CD14-positive monocyte (primary cell): ENCODE data around the gene OR13J1. TPM values are rescaled to one million over a fixed set of nuclear protein-coding genes. Genes with fewer than 3 reads are reported as not detected.

Experiments used
- DNase-seq, 3 donors: peaks; one replicate each; pipeline ENCODE4 v3.0.0-alpha.2; 2011 to 2022
- H2AFZ ChIP-seq: 2 replicates; pipeline ENCODE4 v1.6.0; 2012; ENCODE audit warnings: mild to moderate bottlenecking, low read depth, low read length, inconsistent platforms; ENCODE audit not compliant: insufficient read depth, poor library complexity, severe bottlenecking
- H3K27ac ChIP-seq, 2 donors: 1 replicate in 1 of 2; 2 replicates in 1 of 2; pipeline ENCODE4 v1.5.1; 2012 to 2013; ENCODE audit warnings: low read length in 2 of 2, control low read depth in 1 of 2, inconsistent platforms in 1 of 2, low read depth in 1 of 2, mild to moderate bottlenecking in 1 of 2
- H3K27me3 ChIP-seq, 2 donors: one replicate each; pipeline versions ENCODE4 v1.6.0 to v1.6.1; 2011 to 2013; ENCODE audit warnings: low read length in 2 of 2; ENCODE audit not compliant: control insufficient read depth in 2 of 2, insufficient read depth in 2 of 2
- H3K36me3 ChIP-seq, 2 donors: replicated peaks in 1 of 2; 1 replicate in 1 of 2; 2 replicates in 1 of 2; pipeline versions ENCODE4 v1.5.1 to v1.6.1; 2012 to 2013; ENCODE audit warnings: low read length in 2 of 2, control low read depth in 1 of 2, inconsistent platforms in 1 of 2, mild to moderate bottlenecking in 1 of 2; ENCODE audit not compliant: insufficient read depth in 2 of 2, control insufficient read depth in 1 of 2
- H3K4me1 ChIP-seq, 2 donors: 1 replicate in 1 of 2; 2 replicates in 1 of 2; pipeline versions ENCODE4 v1.5.1 to v1.6.1; 2012 to 2013; ENCODE audit warnings: low read length in 2 of 2, control low read depth in 1 of 2, inconsistent platforms in 1 of 2, mild to moderate bottlenecking in 1 of 2, moderate library complexity in 1 of 2; ENCODE audit not compliant: insufficient read depth in 2 of 2, control insufficient read depth in 1 of 2
- H3K4me2 ChIP-seq: replicated peaks from 2 replicates; pipeline ENCODE3; 2012; ENCODE audit warnings: low read length, moderate library complexity, mild to moderate bottlenecking; ENCODE audit not compliant: poor library complexity, severe bottlenecking; ENCODE audit errors: extremely low read depth
- H3K4me3 ChIP-seq, 3 experiments: fragments of 200-600 bp in 1 of 3; sonication (generic) in 1 of 3; replicated peaks in 1 of 3; 1 replicate in 2 of 3; 2 replicates in 1 of 3; pipeline ENCODE4 v1.5.1; 2011 to 2013; ENCODE audit warnings: low read length in 3 of 3, mild to moderate bottlenecking in 3 of 3, control low read depth in 2 of 3, low read depth in 2 of 3, inconsistent platforms in 1 of 3, moderate library complexity in 1 of 3
- H3K79me2 ChIP-seq: 2 replicates; pipeline ENCODE4 v1.6.0; 2012; ENCODE audit warnings: mild to moderate bottlenecking, control low read depth, inconsistent platforms, low read length, moderate library complexity; ENCODE audit not compliant: insufficient read depth
- H3K9ac ChIP-seq: 2 replicates; pipeline ENCODE4 v1.6.0; 2017; ENCODE audit warnings: low read length, mild to moderate bottlenecking; ENCODE audit not compliant: insufficient read depth, poor library complexity, severe bottlenecking
- H3K9me3 ChIP-seq, 2 donors: replicated peaks in 1 of 2; 1 replicate in 1 of 2; 2 replicates in 1 of 2; pipeline versions ENCODE4 v1.5.1 to v1.6.1; 2012 to 2013; ENCODE audit warnings: low read length in 2 of 2, control low read depth in 1 of 2; ENCODE audit not compliant: control insufficient read depth in 1 of 2, insufficient read depth in 1 of 2
- H4K20me1 ChIP-seq: 2 replicates; pipeline ENCODE4 v1.6.0; 2012; ENCODE audit warnings: mild to moderate bottlenecking, low read length, control low read depth, moderate library complexity; ENCODE audit not compliant: insufficient read depth
- H3K27ac Mint-ChIP-seq, 7 donors: one replicate each; pipeline ENCODE4 v1.8.0; 2020; ENCODE audit warnings: mild to moderate bottlenecking in 7 of 7, mixed read lengths in 7 of 7, moderate library complexity in 6 of 7, inconsistent platforms in 2 of 7
- H3K27me3 Mint-ChIP-seq, 3 donors: one replicate each; pipeline ENCODE4 v1.8.0; 2021 to 2022; ENCODE audit warnings: low read depth in 3 of 3, mild to moderate bottlenecking in 3 of 3, mixed read lengths in 3 of 3, moderate library complexity in 3 of 3, inconsistent platforms in 1 of 3
- H3K36me3 Mint-ChIP-seq, 2 donors: one replicate each; pipeline ENCODE4 v1.8.0; 2020; ENCODE audit warnings: mixed read lengths in 2 of 2, inconsistent platforms in 1 of 2, mild to moderate bottlenecking in 1 of 2
- H3K4me1 Mint-ChIP-seq: one replicate; pipeline ENCODE4 v1.8.0; 2020; ENCODE audit warnings: mild to moderate bottlenecking, mixed read lengths
- H3K4me3 Mint-ChIP-seq, 2 donors: one replicate each; pipeline ENCODE4 v1.8.0; 2020; ENCODE audit warnings: mild to moderate bottlenecking in 2 of 2, mixed read lengths in 2 of 2, moderate library complexity in 1 of 2
- H3K9me3 Mint-ChIP-seq, 7 donors: one replicate each; pipeline ENCODE4 v1.8.0; 2020 to 2022; ENCODE audit warnings: mixed read lengths in 7 of 7, mild to moderate bottlenecking in 6 of 7, moderate library complexity in 6 of 7, inconsistent platforms in 2 of 7
- CTCF ChIP-seq: fragments of 200-600 bp; IDR thresholded peaks from one replicate; pipeline ENCODE4 v1.8.0; 2022; ENCODE audit warnings: antibody characterized with exemption, mild to moderate bottlenecking
- WGBS: methylation state at CpG from one replicate; pipeline ENCODE4 v1.1.5; 2013; ENCODE audit warnings: missing lambda C conversion rate; ENCODE audit not compliant: insufficient coverage; 5-methylcytosine and 5-hydroxymethylcytosine counted together
- intact Hi-C, 2 donors: fragments of 100-400 bp; cut with micrococcal nuclease; formaldehyde crosslinking; loops; one replicate each; pipeline versions ENCODE4 v1.15.0 to v1.15.1; 2023
- polyA plus RNA-seq, 3 donors: library from polyadenylated mRNA; depleted of rRNA in 1 of 3; unstranded in 2 of 3; stranded (reverse) in 1 of 3; fragments of 300-500 nt in 2 of 3; fragments of >200 nt in 1 of 3; fragmentation: Illumina TruSeq in 2 of 3; gene quantifications; 1 replicate in 2 of 3; 2 replicates in 1 of 3; pipeline ENCODE4 v1.2.3, GENCODE V29; 2012 to 2021

OR13J1 gene
- polyA plus RNA-seq, 3 donors: not detected

GRCh38 chr9:35852267-35852815 lies 17.9 kb downstream of the OR13J1 start:
- peaks cover 0 to 1% of the 10 kb centered on the region in 2 donors for H3K4me1 ChIP-seq
- 100% methylated on average over 1 of the region's 2 CpGs for WGBS
- peaks cover 0 to 4% (median 0%) of the 10 kb centered on the region in 7 donors for H3K9me3 Mint-ChIP-seq
- no peaks in the 10 kb centered on the region for H3K9me3 ChIP-seq
- TF ChIP-seq CTCF: no peak
- H3K9ac ChIP-seq: no peak overlapping the region
- no peaks in the 10 kb centered on the region for H4K20me1 ChIP-seq
- peak overlapping the region; percentile 27 to 32 for H3K4me3 Mint-ChIP-seq
- no peak overlapping the region for H2AFZ ChIP-seq
- H3K4me3 ChIP-seq: no peak overlapping the region
- no peak overlapping the region for H3K27ac Mint-ChIP-seq
- intact Hi-C loops: loop anchor here in 1 of 2 donors (10.0 kb wide), 1 partner anchor 62 kb away; no protein-coding TSS in a partner anchor
- H3K79me2 ChIP-seq: no peaks in the 10 kb centered on the region
- peaks cover 43 to 79% (median 73%) of the 10 kb centered on the region in 3 donors for H3K27me3 Mint-ChIP-seq
- H3K27me3 ChIP-seq: peaks cover 18 to 76% of the 10 kb centered on the region in 2 donors
- H3K27ac ChIP-seq: no peak overlapping the region
- peaks cover 11% of the 10 kb centered on the region for H3K4me1 Mint-ChIP-seq
- peaks cover 19 to 25% of the 10 kb centered on the region in 2 donors for H3K36me3 Mint-ChIP-seq
- H3K36me3 ChIP-seq: peaks cover 0 to 1% of the 10 kb centered on the region in 2 donors
- no peak overlapping the region for H3K4me2 ChIP-seq
- DNase-seq: no peak

GRCh38 chr9:35847792-35848572 lies 22.2 kb downstream of the OR13J1 start:
- H3K4me1 Mint-ChIP-seq: peaks cover 49% of the 10 kb centered on the region
- no peaks in the 10 kb centered on the region for H3K79me2 ChIP-seq
- H3K27me3 ChIP-seq: peaks cover 12 to 46% of the 10 kb centered on the region in 2 donors
- H3K9me3 Mint-ChIP-seq: no peaks in the 10 kb centered on the region
- H3K27me3 Mint-ChIP-seq: peaks cover 28 to 50% (median 49%) of the 10 kb centered on the region in 3 donors
- H3K4me3 Mint-ChIP-seq: peak overlapping the region in 1 of 2 donors; percentile 78
- intact Hi-C loops: no loop called here
- WGBS: no CpG with 5 or more reads among the region's 4 CpGs
- peaks cover 42 to 45% of the 10 kb centered on the region in 2 donors for H3K4me1 ChIP-seq
- H3K27ac ChIP-seq: no peak overlapping the region
- H3K36me3 ChIP-seq: peaks cover 0 to 2% of the 10 kb centered on the region in 2 donors
- H3K27ac Mint-ChIP-seq: no peak overlapping the region
- no peak for DNase-seq
- H3K36me3 Mint-ChIP-seq: peaks cover 29 to 32% of the 10 kb centered on the region in 2 donors
- TF ChIP-seq CTCF: no peak
- no peaks in the 10 kb centered on the region for H3K9me3 ChIP-seq
- no peak overlapping the region for H2AFZ ChIP-seq
- no peak overlapping the region for H3K4me2 ChIP-seq
- no peak overlapping the region for H3K4me3 ChIP-seq
- H3K9ac ChIP-seq: no peak overlapping the region
- H4K20me1 ChIP-seq: no peaks in the 10 kb centered on the region
